ENCODE results near the gene TPSAB1. TPM values are rescaled to one million over a fixed set of nuclear protein-coding genes. Genes with fewer than 3 reads are reported as not detected.

The TPSAB1 gene
- total and polyA plus RNA-seq, 5 donors from 2014 or later, result not detected

DNA sequence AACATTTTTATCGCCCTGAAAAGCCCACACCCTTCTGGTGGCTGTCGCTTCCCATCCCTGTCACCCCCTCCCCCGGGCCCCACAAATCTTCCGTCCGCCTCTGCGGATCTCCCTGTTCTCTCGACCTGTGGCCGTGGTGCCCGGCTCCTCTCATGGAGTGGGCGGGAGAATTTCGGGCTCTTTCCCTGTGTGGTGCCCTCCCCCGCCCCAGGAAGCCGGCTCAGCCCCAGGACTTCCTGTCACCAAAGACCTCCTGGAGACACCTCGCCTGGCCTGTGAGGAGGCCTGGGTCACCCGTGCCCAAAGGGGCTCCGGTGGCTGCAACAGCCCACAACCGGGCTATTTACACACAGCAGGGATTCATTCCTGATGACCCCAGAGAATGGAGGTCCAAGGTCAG, 42.8 kb downstream of the TPSAB1 start:
- Mint-ChIP-seq H3K4me1 (peaks cover 0 to 3% (median 0%) of the 10 kb centered on the region in 4 donors), H3K27me3 (peaks cover 4% of the 10 kb centered on the region), H3K9me3 (peaks cover 0 to 3% (median 0%) of the 10 kb centered on the region in 7 donors), H3K27ac (no peak overlapping the region), H3K4me3 (no peak overlapping the region), H3K36me3 (no peaks in the 10 kb centered on the region)
- Histone ChIP-seq H3K27ac (ENCODE audit: insufficient read depth, low read length, poor library complexity, severe bottlenecking) (no peak overlapping the region), H3K9me3 (ENCODE audit: control insufficient read depth in 2 of 2, low read length in 2 of 2) (no peaks in the 10 kb centered on the region), H3K4me3 (ENCODE audit: low read depth, low read length) (no peak overlapping the region), H3K4me1 (ENCODE audit: control insufficient read depth, insufficient read depth, low read length, poor library complexity, severe bottlenecking) (no peaks in the 10 kb centered on the region), H3K36me3 (ENCODE audit: control insufficient read depth, insufficient read depth, low read length) (no peaks in the 10 kb centered on the region), H3K27me3 (ENCODE audit: control insufficient read depth, insufficient read depth, low read length) (no peaks in the 10 kb centered on the region)
- DNase-seq, result no peak
- no peak for ATAC-seq (ENCODE audit: low read depth in 2 of 2)

DNA sequence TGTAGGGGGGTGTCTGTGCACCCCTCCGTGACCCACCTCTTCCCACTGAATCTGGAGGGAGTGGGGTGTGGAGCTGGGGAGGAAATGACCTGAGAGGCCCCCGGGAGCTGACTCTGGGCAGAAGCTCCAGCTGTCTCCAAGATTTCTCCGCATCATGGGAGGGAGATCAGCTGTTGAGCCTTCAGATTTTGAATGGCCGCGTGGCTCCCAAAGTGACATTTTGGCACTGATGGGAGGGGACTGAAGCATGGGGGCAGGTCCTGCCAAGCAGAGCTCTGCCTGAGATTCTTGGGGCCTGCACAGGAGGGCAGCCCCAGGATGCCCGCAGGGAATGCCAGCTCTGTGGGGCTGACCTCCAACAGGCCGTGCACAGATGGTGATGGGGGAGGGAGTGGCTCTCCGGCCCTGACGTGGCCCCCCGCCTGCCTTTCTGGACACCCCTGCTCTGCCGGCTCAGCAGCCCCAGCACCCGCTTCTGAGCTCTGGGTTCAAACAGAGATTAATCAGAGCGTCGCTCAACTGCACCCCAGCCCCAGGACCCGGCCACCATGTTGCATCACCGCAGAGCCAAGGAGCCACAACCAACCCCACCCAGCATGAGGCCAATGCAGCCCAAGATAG, 43.6 kb downstream of the TPSAB1 start:
- DNase-seq (no peak), ATAC-seq (ENCODE audit: low read depth in 2 of 2) (no peak)
- Histone ChIP-seq H3K27me3 (ENCODE audit: control insufficient read depth, insufficient read depth, low read length) (no peaks in the 10 kb centered on the region), H3K9me3 (ENCODE audit: control insufficient read depth in 2 of 2, low read length in 2 of 2) (no peaks in the 10 kb centered on the region), H3K4me3 (ENCODE audit: low read depth, low read length) (no peak overlapping the region), H3K27ac (ENCODE audit: insufficient read depth, low read length, poor library complexity, severe bottlenecking) (no peak overlapping the region), H3K36me3 (ENCODE audit: control insufficient read depth, insufficient read depth, low read length) (no peaks in the 10 kb centered on the region), H3K4me1 (ENCODE audit: control insufficient read depth, insufficient read depth, low read length, poor library complexity, severe bottlenecking) (no peaks in the 10 kb centered on the region)
- Mint-ChIP-seq H3K4me3 (no peak overlapping the region), H3K4me1 (peaks cover 0 to 3% (median 0%) of the 10 kb centered on the region in 4 donors), H3K27ac (peak overlapping the region in 1 of 3 donors; percentile 52), H3K36me3 (no peaks in the 10 kb centered on the region), H3K9me3 (peaks cover 0 to 3% (median 0%) of the 10 kb centered on the region in 7 donors), H3K27me3 (peaks cover 3% of the 10 kb centered on the region)

DNA sequence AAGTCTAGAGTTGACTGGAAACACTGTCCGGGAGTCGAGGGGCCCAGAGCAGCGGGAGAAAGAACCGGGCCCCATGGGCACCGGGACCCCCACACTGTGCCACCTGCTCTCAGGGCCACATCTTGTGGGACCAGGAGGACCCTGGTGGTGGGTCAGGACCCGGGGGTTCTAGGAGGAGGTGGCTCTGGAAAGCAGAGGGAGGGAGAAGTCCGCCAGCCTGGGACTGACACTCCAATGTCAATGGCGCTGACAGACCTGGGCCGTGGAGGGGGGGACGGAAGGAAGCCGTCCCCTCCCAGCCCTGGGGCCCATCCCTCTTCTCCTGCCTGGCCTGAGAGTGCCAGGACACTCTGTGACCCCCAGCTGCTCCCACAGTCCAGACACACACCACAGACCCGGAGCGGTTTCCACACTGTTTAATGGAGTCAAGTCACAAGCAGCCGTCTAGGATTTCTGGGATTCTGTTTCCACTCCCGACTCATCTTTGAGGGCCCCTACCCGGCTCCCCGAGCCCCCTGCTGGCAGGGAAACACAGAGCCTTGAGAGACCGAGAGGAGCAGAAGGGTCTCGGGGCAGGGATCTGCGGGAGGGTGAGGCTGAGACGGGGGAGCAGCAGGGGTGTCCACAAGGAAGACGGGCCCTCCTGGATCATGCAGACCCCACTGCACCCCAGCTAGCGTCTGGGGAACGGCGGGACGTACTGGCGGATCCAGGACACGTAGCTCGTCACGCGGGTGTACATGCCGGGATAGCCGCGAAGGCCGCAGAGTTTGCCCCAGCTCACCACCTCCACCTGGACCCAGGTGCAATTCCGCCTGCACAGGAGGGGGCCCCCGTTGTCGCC, 45.4 kb downstream of the TPSAB1 start:
- Mint-ChIP-seq H3K27me3 (peaks cover 14% of the 10 kb centered on the region), H3K4me1 (peaks cover 0 to 3% (median 0%) of the 10 kb centered on the region in 4 donors), H3K36me3 (no peaks in the 10 kb centered on the region), H3K9me3 (peaks cover 0 to 3% (median 0%) of the 10 kb centered on the region in 7 donors), H3K27ac (peak overlapping the region in 1 of 3 donors; percentile 94), H3K4me3 (no peak overlapping the region)
- DNase-seq (no peak), ATAC-seq (ENCODE audit: low read depth in 2 of 2) (no peak)
- Histone ChIP-seq H3K4me1 (ENCODE audit: control insufficient read depth, insufficient read depth, low read length, poor library complexity, severe bottlenecking) (no peaks in the 10 kb centered on the region), H3K27ac (ENCODE audit: insufficient read depth, low read length, poor library complexity, severe bottlenecking) (no peak overlapping the region), H3K4me3 (ENCODE audit: low read depth, low read length) (no peak overlapping the region), H3K36me3 (ENCODE audit: control insufficient read depth, insufficient read depth, low read length) (no peaks in the 10 kb centered on the region), H3K9me3 (ENCODE audit: control insufficient read depth in 2 of 2, low read length in 2 of 2) (no peaks in the 10 kb centered on the region), H3K27me3 (ENCODE audit: control insufficient read depth, insufficient read depth, low read length) (no peaks in the 10 kb centered on the region)

DNA sequence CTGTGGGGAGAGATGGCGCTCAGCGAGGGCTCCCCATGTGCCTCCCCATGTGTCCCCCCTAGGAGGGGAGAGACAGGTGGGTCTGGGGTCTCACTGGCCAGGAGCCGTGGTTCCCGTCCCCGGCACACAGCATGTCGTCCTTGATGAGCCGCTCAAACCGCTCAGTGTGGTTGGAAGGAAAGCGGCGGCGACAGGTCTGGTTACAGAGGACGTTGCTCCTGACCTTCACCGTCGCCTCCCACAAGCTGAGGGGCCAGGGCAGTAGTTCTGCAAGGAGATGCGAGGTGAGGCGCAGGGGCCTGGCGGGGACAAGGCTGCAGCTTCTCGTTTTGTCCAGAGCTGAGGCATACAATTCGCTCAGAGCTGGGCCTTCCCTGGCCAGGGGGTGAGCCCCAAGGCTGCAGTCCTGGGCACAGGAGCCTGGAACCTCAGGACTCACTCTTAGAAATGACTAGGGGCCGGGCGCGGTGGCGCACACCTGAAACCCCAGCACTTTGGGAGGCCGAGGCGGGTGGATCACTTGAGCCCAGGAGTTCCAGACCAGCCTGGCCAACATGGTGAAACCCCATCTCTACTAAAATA, 46.1 kb downstream of the TPSAB1 start:
- no peak for DNase-seq
- Histone ChIP-seq H3K27ac (ENCODE audit: insufficient read depth, low read length, poor library complexity, severe bottlenecking) (no peak overlapping the region), H3K36me3 (ENCODE audit: control insufficient read depth, insufficient read depth, low read length) (no peaks in the 10 kb centered on the region), H3K4me1 (ENCODE audit: control insufficient read depth, insufficient read depth, low read length, poor library complexity, severe bottlenecking) (no peaks in the 10 kb centered on the region), H3K27me3 (ENCODE audit: control insufficient read depth, insufficient read depth, low read length) (no peaks in the 10 kb centered on the region), H3K4me3 (ENCODE audit: low read depth, low read length) (no peak overlapping the region), H3K9me3 (ENCODE audit: control insufficient read depth in 2 of 2, low read length in 2 of 2) (no peaks in the 10 kb centered on the region)
- Mint-ChIP-seq H3K9me3 (peaks cover 0 to 3% (median 0%) of the 10 kb centered on the region in 7 donors), H3K4me3 (no peak overlapping the region), H3K4me1 (peaks cover 0 to 3% (median 0%) of the 10 kb centered on the region in 4 donors), H3K27me3 (peaks cover 20% of the 10 kb centered on the region), H3K36me3 (no peaks in the 10 kb centered on the region), H3K27ac (no peak overlapping the region)
- no peak for ATAC-seq (ENCODE audit: low read depth in 2 of 2)

DNA sequence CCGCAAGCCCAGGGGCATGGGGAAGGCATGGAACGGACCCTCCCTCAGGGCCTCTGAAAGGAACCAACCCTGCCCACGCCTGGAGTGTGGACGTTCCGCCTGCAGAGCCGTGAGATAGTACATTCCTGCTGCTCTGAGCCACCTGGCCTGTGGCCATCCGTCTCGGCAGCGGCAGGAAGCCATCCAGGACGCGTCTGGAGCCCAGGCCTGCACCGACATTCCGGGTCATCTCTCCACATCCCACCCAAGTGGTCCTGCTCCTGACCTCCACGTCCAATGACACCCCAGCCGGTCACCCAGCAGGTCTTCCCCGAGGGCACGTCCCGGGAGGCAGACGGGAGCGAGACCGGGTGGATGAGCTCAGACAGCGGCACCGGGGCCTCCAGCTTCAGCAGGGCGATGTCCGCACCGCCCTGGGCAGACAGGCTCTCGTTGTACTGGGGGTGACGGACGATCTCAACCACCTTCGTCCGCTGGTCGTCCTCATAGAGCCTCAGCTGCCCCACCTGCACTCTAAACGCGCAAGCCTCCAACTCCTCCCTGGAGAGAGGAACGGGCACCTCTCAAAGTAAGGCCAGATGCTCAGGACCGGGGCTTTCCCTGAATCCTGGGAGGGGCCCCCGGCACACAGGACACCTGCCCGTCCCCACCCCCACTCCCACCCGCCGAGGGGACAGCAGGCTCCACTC, 47.6 kb downstream of the TPSAB1 start:
- Histone ChIP-seq H3K27me3 (ENCODE audit: control insufficient read depth, insufficient read depth, low read length) (no peaks in the 10 kb centered on the region), H3K36me3 (ENCODE audit: control insufficient read depth, insufficient read depth, low read length) (no peaks in the 10 kb centered on the region), H3K9me3 (ENCODE audit: control insufficient read depth in 2 of 2, low read length in 2 of 2) (no peaks in the 10 kb centered on the region), H3K4me3 (ENCODE audit: low read depth, low read length) (no peak overlapping the region), H3K27ac (ENCODE audit: insufficient read depth, low read length, poor library complexity, severe bottlenecking) (no peak overlapping the region), H3K4me1 (ENCODE audit: control insufficient read depth, insufficient read depth, low read length, poor library complexity, severe bottlenecking) (no peaks in the 10 kb centered on the region)
- DNase-seq (no peak), ATAC-seq (ENCODE audit: low read depth in 2 of 2) (no peak)
- Mint-ChIP-seq H3K4me1 (peaks cover 0 to 3% (median 0%) of the 10 kb centered on the region in 4 donors), H3K27ac (no peak overlapping the region), H3K27me3 (peaks cover 27% of the 10 kb centered on the region), H3K4me3 (no peak overlapping the region), H3K9me3 (peaks cover 0 to 3% (median 0%) of the 10 kb centered on the region in 7 donors), H3K36me3 (no peaks in the 10 kb centered on the region)

DNA sequence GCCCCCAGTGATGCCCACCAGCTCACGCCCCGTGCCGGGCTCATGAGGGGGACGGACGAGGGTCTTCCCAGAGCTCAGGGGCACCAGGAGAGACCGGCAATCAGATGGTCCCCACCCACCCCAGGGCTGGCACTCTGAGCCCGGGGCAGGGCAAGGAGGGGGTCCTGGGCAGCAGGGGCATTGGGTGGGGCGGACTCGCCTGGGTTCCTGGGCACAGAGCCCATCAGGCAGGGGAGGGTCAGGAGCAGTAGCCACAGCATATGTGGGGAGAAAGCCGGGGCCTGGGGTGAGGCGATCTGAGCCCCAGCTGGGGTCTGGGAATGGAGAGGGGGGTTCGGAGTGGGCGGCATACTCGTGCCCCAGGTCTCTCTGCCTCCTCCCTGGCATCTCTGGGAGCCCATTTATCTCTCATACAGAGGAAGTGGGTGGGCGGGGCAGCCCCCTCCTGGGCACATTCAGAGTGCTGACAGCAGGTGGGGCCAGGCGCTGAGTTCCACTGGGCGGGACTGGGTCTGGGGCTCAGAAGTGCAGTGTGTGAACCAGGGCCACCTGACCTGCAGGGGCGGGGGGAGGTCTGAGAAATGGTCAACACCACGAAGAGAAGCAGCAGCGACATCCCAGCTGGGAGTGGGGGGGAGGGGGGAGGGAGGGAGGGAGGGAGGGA, 48.4 kb downstream of the TPSAB1 start:
- no peaks in the 10 kb centered on the region for H3K36me3 ChIP-seq (ENCODE audit: control insufficient read depth, insufficient read depth, low read length)
- no peaks in the 10 kb centered on the region for H3K9me3 ChIP-seq (ENCODE audit: control insufficient read depth in 2 of 2, low read length in 2 of 2)
- peaks cover 2% of the 10 kb centered on the region for H3K27me3 ChIP-seq (ENCODE audit: control insufficient read depth, insufficient read depth, low read length)
- H3K4me3 Mint-ChIP-seq, result no peak overlapping the region
- H3K27me3 Mint-ChIP-seq, result peaks cover 35% of the 10 kb centered on the region
- ATAC-seq (ENCODE audit: low read depth in 2 of 2) (peak in 1 of 2 donors; percentile 53), DNase-seq (no peak)
- no peaks in the 10 kb centered on the region for H3K36me3 Mint-ChIP-seq
- peaks cover 0 to 3% (median 0%) of the 10 kb centered on the region in 4 donors for H3K4me1 Mint-ChIP-seq
- H3K27ac Mint-ChIP-seq, result no peak overlapping the region
- no peak overlapping the region for H3K4me3 ChIP-seq (ENCODE audit: low read depth, low read length)
- H3K9me3 Mint-ChIP-seq, result peaks cover 0 to 2% (median 0%) of the 10 kb centered on the region in 7 donors
- H3K4me1 ChIP-seq (ENCODE audit: control insufficient read depth, insufficient read depth, low read length, poor library complexity, severe bottlenecking), result no peaks in the 10 kb centered on the region
- H3K27ac ChIP-seq (ENCODE audit: insufficient read depth, low read length, poor library complexity, severe bottlenecking), result no peak overlapping the region

DNA sequence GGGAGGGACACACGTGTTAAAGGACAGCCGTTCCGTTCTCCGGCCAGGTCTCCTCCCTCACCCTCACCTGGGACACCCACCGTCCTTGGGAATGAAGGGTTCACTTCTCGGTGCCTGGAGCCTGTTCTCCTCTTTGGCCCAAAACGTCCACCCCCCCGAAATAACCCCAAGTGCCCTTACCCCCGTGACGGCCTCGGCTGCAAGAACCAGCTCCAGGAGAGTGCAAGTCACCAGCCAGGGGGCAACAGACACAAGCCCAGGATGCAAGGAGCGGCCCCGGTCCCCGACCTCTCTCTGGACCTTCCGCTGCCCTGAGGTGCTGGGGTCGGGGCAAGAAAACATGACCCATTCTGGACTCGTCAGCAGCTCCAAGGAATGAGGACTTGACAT, 49.0 kb downstream of the TPSAB1 start:
- no peaks in the 10 kb centered on the region for H3K9me3 ChIP-seq (ENCODE audit: control insufficient read depth in 2 of 2, low read length in 2 of 2)
- Mint-ChIP-seq H3K4me3 (no peak overlapping the region), H3K36me3 (no peaks in the 10 kb centered on the region), H3K27ac (no peak overlapping the region), H3K9me3 (peaks cover 0 to 2% (median 0%) of the 10 kb centered on the region in 7 donors), H3K4me1 (peaks cover 0 to 3% (median 0%) of the 10 kb centered on the region in 4 donors), H3K27me3 (peaks cover 40% of the 10 kb centered on the region)
- ATAC-seq (ENCODE audit: low read depth in 2 of 2), result no peak
- H3K4me1 ChIP-seq (ENCODE audit: control insufficient read depth, insufficient read depth, low read length, poor library complexity, severe bottlenecking), result no peaks in the 10 kb centered on the region
- DNase-seq, result no peak
- H3K27ac ChIP-seq (ENCODE audit: insufficient read depth, low read length, poor library complexity, severe bottlenecking), result no peak overlapping the region
- no peak overlapping the region for H3K4me3 ChIP-seq (ENCODE audit: low read depth, low read length)
- no peaks in the 10 kb centered on the region for H3K36me3 ChIP-seq (ENCODE audit: control insufficient read depth, insufficient read depth, low read length)
- H3K27me3 ChIP-seq (ENCODE audit: control insufficient read depth, insufficient read depth, low read length), result peaks cover 3% of the 10 kb centered on the region

All from CD4-positive, CD25-positive, alpha-beta regulatory T cell (primary cell).